ENCODE measurements around the gene ROM1. TPM values are rescaled to one million over a fixed set of nuclear protein-coding genes. Genes with fewer than 3 reads are reported as not detected.

Gene ROM1
- total RNA-seq, 1 experiment from 2014 or later: 2.7 TPM

DNA sequence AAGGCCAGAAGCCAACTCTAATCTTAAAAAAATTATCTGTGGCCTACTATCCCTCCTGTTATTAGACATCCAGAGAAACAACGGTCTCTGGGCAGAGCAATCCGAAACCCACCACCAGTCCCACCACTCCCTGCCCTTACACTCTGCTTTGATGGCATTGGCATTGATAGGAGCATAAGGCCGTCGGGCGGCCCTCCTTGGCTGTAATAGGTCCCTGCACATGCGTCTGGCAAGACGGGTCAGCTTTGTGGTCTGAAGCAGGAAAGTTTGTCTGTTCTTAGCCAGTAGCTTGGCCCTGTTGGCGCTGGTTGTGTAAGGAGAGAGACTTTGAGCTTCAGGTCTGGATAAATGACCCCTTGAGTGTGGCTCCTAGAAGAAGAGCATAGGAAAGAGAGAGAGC, 17.9 kb upstream of the ROM1 start:
- H3K9me3 ChIP-seq (ENCODE audit: control insufficient read depth in 1 of 2, insufficient read depth in 1 of 2, low read depth in 1 of 2, low read length in 2 of 2): no peaks in the 10 kb centered on the region
- intact Hi-C loops (cut with micrococcal nuclease): no loop called here
- ATAC-seq (no peak), DNase-seq (ENCODE audit: low read depth, low spot score) (no peak)
- no peak overlapping the region for H3K4me2 ChIP-seq (ENCODE audit: low read length)
- H3K27ac ChIP-seq (ENCODE audit: low read depth, low read length): no peak overlapping the region
- RAD21 ChIA-PET (ENCODE audit: low non-redundant PET in 1 of 2, low total read pairs in 2 of 2, uncharacterized antibody in 2 of 2, unreplicated experiment in 2 of 2): interaction anchor here in 1 of 2 experiments (0.5 kb wide), 1 partner anchor 102 kb away, joined by 3 read pairs; no protein-coding TSS in a partner anchor
- CTCF ChIA-PET: no interaction called here
- no TSS peak for BruUV-seq (replicated peaks)
- H4K20me1 ChIP-seq (ENCODE audit: insufficient read depth): no peaks in the 10 kb centered on the region
- no peak for TF ChIP-seq ELF1 (IDR thresholded peaks at IDR 0.05; ENCODE audit: borderline replicate concordance, low read depth)
- TF ChIP-seq POLR2A (IDR thresholded peaks at IDR 0.05; ENCODE audit: borderline replicate concordance, extremely low read depth, insufficient read depth, insufficient read length): no peak
- no peaks in the 10 kb centered on the region for H3K27me3 ChIP-seq (ENCODE audit: insufficient read depth, low read length)
- H3K4me1 ChIP-seq (ENCODE audit: control insufficient read depth in 1 of 2, insufficient read depth in 2 of 2, low read length in 2 of 2): peaks cover 26 to 43% of the 10 kb centered on the region in 2 experiments
- peaks cover 40 to 58% of the 10 kb centered on the region in 2 experiments; a peak in 3 of 4 replicates for H3K36me3 ChIP-seq (ENCODE audit: control insufficient read depth in 1 of 2, insufficient read depth in 2 of 2, low read length in 2 of 2)
- peaks cover 63% of the 10 kb centered on the region for H3K79me2 ChIP-seq (ENCODE audit: insufficient read depth, low read length)
- H2AFZ ChIP-seq (ENCODE audit: low read depth, low read length, poor library complexity, severe bottlenecking): no peak overlapping the region
- H3K9ac ChIP-seq (ENCODE audit: low read length): no peak overlapping the region
- no peaks in the 10 kb centered on the region for H3K9me2 ChIP-seq (ENCODE audit: insufficient read depth)
- H3K4me3 ChIP-seq (replicated peaks in 1 of 2; ENCODE audit: low read depth in 1 of 2, low read length in 2 of 2): no peak overlapping the region
- POLR2A ChIA-PET: no interaction called here

DNA sequence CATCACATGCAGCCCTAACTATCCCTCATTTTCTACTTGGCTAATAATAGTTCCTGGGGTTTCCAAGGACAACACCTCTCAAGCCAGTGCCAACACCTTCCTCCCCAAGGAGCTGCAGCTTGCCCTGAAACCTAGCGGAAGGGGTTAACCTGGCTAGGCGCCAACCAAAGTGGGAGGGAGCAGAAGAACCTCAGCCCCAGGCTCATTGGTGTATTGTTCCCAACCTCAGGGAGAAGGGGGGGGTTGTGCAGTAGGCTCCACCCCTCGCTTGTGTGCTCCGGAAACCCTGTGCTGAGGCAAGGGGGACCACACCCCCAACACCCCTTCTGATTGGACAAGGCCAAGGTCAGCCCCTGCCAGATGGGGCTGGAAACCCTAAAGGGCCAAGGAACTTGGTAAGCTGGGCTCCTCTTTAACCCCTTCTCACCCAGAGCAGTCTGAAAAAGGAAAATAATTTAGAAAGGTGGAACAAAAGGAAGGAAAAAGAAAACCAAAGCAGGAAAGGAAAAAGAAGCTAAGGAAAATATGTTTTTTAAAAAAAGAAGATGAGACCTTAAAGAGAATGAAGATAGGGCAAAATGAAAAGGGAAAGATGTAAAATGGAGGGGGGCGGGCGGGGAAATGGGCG, 13.9 kb upstream of the ROM1 start:
- intact Hi-C loops (cut with micrococcal nuclease): no loop called here

More for the DNA sequence above, 13.9 kb upstream of the ROM1 start:
- ChIA-PET CTCF (interaction anchor here (0.9 to 1.7 kb wide), 5 partner anchors 8 to 174 kb away, joined by 3 to 9 read pairs (median 4); partner anchors contain the start of genes EML3, ROM1 and TUT1), POLR2A (interaction anchor here (0.6 to 1.7 kb wide), 4 partner anchors 25 to 242 kb away, joined by 3 to 11 read pairs (median 6); partner anchors contain the start of genes C11orf98, CSKMT and EEF1G), RAD21 (ENCODE audit: low non-redundant PET in 1 of 2, low total read pairs in 2 of 2, uncharacterized antibody in 2 of 2, unreplicated experiment in 2 of 2) (interaction anchor here (0.6 to 0.7 kb wide), 3 partner anchors 7 to 95 kb away, joined by 3 to 6 read pairs (median 4); no protein-coding TSS in a partner anchor)
- Histone ChIP-seq H3K4me2 (ENCODE audit: low read length) (peak overlapping the region; percentile 88), H3K4me3 (replicated peaks in 1 of 2; ENCODE audit: low read depth in 1 of 2, low read length in 2 of 2) (peak overlapping the region; percentile 92 to 94), H3K9ac (ENCODE audit: low read length) (peak overlapping the region; percentile 99), H3K27ac (ENCODE audit: low read depth, low read length) (peak overlapping the region; percentile 99), H4K20me1 (ENCODE audit: insufficient read depth) (no peaks in the 10 kb centered on the region), H3K36me3 (ENCODE audit: control insufficient read depth in 1 of 2, insufficient read depth in 2 of 2, low read length in 2 of 2) (peaks cover 34 to 45% of the 10 kb centered on the region in 2 experiments; a peak in 3 of 4 replicates), H2AFZ (ENCODE audit: low read depth, low read length, poor library complexity, severe bottlenecking) (no peak overlapping the region), H3K4me1 (ENCODE audit: control insufficient read depth in 1 of 2, insufficient read depth in 2 of 2, low read length in 2 of 2) (peaks cover 13 to 36% of the 10 kb centered on the region in 2 experiments), H3K27me3 (ENCODE audit: insufficient read depth, low read length) (no peaks in the 10 kb centered on the region), H3K9me3 (ENCODE audit: control insufficient read depth in 1 of 2, insufficient read depth in 1 of 2, low read depth in 1 of 2, low read length in 2 of 2) (no peaks in the 10 kb centered on the region), H3K9me2 (ENCODE audit: insufficient read depth) (no peaks in the 10 kb centered on the region), H3K79me2 (ENCODE audit: insufficient read depth, low read length) (peaks cover 58% of the 10 kb centered on the region)
- no TSS peak for BruUV-seq (replicated peaks)
- DNase-seq (ENCODE audit: low read depth, low spot score) (peak; percentile 99), ATAC-seq (peak; percentile 69)
- TF ChIP-seq POLR2AphosphoS5 (IDR thresholded peaks at IDR 0.05; ENCODE audit: low read depth, low read length): peak; percentile 69
- peak; percentile 9 for TF ChIP-seq TCF7L2 (IDR thresholded peaks at IDR 0.05; ENCODE audit: borderline replicate concordance, extremely low read depth, insufficient read depth, insufficient read length)
- TF ChIP-seq ELF1 (IDR thresholded peaks at IDR 0.05; ENCODE audit: borderline replicate concordance, low read depth): no peak
- TF ChIP-seq JUND (IDR thresholded peaks at IDR 0.05): no peak
- TF ChIP-seq, protein P1, sequence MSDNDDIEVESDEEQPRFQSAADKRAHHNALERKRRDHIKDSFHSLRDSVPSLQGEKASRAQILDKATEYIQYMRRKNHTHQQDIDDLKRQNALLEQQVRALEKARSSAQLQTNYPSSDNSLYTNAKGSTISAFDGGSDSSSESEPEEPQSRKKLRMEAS (IDR thresholded peaks at IDR 0.05): no peak
- TF ChIP-seq, protein P2, sequence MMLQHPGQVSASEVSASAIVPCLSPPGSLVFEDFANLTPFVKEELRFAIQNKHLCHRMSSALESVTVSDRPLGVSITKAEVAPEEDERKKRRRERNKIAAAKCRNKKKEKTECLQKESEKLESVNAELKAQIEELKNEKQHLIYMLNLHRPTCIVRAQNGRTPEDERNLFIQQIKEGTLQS (IDR thresholded peaks at IDR 0.05): no peak
- no peak for TF ChIP-seq YY1 (IDR thresholded peaks at IDR 0.05; ENCODE audit: extremely low read depth, insufficient replicate concordance, low read depth, low read length)
